DND-41 (cell line): ENCODE results near the gene YARS1.

Experiments used
- CTCF ChIP-seq: IDR thresholded peaks from 2 replicates; pipeline ENCODE4 v1.5.1; 2012; ENCODE audit warnings: borderline replicate concordance, low read length, moderate library complexity, mild to moderate bottlenecking; ENCODE audit not compliant: poor library complexity, severe bottlenecking; ENCODE audit errors: extremely low read depth
- EZH2 ChIP-seq: IDR thresholded peaks from 3 replicates; pipeline ENCODE4 v1.6.1; 2012; ENCODE audit warnings: borderline replicate concordance, low read depth, mild to moderate bottlenecking, moderate library complexity, low read length, inconsistent platforms; ENCODE audit not compliant: severe bottlenecking

- TF ChIP-seq CTCF (no peak), EZH2 (no peak)
Observed at GRCh38 chr1:32749771-32750170, 67.4 kb downstream of the YARS1 start.
